HG03342 (cell line): ENCODE data around the gene ARMC2.
A peak's percentile ranks its signal among the peaks of the same experiment; 100 is the strongest.

Experiments used
- ATAC-seq: cut with Tn5 transposase; IDR thresholded peaks from one replicate; pipeline ENCODE4 v1.9.1; 2021; ENCODE audit warnings: mild to moderate bottlenecking, moderate library complexity; ENCODE audit not compliant: unreplicated experiment

The ARMC2 gene

DNA sequence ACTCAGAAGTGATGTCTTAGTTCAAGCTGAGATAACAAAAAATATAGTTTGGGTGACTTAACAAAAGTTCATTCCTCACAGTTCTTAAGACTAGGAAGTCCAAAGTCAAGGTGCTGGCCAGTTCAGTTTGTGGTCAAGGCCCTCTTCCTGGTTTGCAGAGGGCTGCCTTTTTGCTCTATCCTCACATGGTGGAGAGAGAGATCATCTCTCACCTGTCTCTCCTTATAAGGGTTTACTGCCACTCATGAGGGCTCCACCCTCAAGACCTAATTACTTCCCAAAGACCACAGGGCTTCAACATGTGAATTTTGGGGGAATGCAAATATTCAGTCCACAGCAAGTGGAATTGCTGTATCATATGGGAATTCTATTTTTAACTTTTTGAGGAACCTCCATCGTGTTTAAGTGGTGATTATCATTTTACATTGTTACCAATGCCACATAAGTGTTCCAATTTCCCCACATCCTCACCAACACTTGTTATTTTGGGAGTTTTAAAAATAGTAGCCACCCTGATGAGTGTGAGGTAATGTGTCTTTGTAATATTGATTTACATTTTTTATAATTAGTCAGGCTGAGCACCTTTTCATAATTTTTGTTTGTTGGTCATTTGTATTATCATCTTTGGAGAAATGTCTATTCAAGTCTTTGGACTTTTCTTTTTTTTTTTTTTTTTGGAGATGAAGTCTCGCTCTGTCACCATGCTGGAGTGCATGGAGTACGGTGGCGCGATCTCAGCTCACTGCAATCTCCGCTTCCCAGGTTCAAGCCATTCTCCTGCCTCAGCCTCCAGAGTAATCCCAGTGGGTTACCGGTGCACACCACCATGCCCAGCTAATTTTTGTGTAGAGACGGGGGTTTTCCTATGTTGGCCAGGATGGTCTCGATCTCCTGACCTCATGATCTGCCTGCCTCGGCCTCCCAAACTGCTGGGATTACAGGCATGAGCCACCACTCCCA is 134.2 kb downstream of the ARMC2 start:
- ATAC-seq, result no peak

DNA sequence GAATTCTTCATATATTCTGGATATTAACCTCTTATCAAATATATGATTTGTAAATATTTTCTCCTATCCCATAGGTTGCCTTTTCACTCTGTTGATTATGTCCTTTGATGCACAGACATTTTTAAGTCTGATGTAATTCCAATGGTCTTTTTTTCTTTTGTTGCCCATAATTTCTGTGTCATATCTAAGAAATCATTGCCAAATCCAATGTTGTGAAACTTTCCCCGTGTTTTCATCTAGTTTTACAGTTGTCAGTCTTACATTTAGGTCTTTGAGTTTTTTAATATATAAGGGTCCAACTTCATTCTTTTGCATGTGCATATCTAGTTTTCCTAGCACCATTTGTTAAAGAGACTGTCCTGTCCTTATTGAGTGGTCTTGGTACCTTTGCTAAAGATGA is 134.9 kb downstream of the ARMC2 start:
- ATAC-seq, result no peak

DNA sequence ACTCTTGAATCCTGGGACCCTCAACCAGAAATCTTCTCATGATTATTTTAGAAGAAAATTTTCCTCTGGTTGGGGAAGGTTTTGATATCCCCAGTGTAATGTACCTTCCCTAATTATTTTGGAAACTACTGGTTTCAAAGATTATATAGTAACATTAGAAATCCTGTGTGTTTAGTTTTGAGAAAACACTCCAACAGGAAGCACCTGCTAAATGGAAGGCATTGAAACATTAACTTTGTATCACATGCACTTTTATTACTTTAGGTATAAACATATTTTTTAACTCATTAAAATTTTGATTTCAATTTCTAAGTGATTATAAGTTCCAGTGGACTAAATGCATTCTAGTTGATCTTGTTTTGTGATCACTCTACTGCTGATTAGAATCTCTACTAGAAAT is 137.1 kb downstream of the ARMC2 start:
- ATAC-seq, result no peak

DNA sequence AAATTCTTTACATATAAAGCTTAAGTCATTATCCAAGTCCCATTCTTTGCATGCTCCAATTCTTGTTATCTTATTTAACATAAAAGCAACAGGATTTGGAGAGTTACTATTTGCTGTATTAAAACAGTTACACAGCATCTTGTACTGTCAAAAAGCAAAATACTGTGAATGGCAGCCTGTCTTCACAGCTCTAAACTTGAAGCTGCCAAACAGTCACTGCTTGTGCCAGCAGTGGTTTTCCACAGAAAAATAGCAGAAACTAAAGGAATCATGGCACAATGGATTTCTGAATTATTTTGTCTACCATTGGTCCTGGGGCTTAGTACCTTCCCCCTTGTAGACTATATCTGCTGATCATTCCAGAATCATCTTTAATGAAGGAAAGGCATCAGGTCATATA is 138.9 kb downstream of the ARMC2 start:
- ATAC-seq, result no peak

DNA sequence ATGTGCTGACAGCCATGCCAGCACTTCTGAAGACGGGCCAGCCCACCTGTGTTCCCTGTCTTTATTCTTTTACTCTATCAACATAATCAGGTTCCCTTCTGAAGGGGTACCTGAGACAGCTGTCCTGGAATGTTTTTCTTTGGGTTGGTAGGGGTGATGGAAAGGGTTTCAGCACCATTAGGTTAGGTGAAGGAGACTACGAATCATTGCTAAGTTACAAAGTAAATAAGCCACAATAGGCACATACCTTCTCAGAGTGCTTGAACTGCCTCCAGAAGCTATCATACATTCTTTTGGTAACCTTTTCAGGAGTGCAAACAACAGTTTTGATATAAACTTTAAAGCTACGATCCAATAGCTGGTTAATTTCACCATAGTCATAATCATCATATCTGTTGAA is 140.1 kb downstream of the ARMC2 start:
- no peak for ATAC-seq

DNA sequence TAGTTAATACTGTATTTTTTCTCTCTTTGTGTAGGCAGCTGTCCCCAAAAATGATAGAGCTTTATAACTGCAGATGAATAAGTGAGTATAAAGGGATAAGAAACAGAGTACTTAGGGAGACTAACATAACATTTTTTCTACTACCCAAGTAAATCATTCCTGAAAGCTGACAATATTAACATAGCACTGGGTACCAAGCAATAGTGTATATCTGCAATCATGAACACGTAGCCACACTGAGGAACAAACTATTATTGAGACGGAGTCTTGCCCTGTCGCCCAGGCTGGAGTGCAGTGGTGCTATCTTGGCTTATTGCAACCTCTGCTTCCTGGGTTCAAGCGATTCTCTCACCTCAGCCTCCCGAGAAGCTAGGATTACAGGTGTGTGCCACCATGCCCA is 140.5 kb downstream of the ARMC2 start:
- no peak for ATAC-seq

DNA sequence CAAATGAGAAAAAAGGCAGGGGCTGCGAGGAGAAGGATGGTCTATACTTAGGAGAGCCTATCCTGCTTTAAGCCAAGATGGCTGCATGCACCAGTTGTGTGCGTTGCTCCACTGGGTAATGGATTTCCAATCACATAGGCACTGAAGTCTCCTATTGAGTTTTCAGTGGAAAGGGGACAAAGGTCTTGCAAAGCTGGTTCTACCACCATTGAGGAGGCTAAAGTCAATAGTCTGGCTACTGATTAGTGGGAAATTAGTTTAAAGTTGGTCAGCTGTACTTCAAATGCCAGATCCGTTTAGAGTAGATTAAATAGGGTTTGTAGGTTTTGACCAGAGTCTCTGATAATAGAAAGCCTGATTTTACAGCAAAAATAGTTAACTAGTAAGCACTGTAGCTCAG is 141.5 kb downstream of the ARMC2 start:
- no peak for ATAC-seq

DNA sequence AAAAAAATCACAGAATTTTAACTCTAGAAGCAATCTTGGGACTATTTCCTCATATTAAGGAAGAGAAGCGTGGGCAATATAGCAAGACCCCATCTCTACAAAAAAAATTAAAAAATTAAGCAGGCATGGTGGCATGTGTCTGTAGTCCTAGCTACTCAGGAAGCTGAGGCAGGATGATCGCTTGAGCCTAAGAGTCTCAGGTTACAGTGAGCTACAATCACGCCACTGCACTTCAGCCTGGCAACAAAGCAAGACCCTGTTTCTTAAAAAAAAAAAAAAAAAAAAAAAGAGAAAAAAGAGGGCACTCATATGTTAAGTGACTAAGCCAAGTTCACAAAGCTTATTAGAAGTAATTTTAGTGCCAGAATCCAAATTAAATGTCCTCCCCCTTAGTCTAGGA is 145.7 kb downstream of the ARMC2 start:
- ATAC-seq, result no peak

DNA sequence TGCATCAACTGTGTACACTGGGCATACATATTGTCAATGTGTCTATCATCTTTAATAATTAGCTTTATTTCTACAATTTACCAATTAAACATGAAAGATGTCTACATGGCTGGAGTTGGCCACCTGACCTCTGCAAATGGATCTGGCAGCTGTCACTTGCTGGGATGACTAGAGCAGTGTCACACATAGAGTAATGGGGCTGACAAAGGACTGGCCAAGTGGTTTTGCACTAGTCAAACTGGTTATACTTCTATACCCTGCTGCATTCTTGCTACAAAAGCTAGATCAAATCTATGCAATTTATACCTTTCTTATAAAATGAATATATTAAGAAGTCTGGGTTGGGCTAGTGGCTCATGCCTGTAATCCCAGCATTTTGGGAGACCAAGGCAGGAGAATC is 147.1 kb downstream of the ARMC2 start:
- no peak for ATAC-seq

DNA sequence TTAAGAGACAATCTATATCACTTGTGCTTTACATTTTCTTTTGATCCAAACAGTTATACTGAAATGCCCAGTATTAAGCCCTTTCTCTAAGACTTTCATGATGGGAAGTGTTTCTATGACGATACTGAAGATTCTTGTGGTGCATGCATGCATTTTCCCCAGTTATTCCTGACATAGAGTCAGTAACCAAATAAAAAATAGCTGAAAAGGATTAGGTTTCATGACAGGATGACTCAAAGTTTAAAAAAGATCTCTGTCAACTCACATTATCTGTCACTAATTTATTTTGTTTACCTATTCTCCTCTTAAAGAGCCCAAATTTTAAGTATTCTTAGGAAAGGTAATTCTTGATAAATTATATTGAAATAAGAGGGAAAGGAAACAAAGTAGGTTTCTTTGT is 148.0 kb downstream of the ARMC2 start:
- ATAC-seq, result no peak

DNA sequence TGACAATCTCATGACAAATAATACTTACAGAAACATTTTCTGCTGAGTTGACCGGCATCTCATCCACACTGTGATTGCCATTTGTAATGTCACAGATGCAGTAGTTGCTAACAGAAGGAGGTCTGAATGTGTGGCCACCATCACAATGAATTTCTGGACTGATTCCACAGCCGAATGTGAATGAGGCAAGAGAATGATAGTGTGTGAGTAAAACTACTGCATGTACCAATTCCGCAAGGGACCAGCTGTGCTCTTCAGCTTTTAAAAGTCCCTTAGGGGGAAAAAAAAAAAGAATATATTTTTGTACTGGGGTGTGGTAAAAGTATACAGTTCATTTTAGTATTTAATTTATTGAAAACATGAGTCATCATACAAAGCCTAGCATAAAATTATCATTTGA is 150.3 kb downstream of the ARMC2 start:
- ATAC-seq, result no peak

DNA sequence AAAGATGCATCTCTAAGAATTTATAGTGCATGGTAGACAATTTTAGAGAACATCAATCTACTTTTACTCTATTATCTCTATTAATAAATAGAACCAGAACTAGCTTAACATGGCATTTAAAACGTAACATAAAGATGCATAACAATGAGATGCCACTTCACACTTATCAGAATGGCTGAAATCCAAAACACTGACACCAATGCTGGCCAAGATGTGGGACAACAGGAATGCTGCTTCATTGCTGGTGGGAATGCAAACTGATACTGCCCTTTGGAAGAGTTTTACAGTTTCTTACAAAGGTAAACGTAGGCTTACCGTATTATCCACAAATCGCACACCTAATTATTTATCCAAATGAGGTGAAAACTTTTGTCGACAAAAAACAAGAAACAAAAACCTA is 151.2 kb downstream of the ARMC2 start:
- no peak for ATAC-seq

DNA sequence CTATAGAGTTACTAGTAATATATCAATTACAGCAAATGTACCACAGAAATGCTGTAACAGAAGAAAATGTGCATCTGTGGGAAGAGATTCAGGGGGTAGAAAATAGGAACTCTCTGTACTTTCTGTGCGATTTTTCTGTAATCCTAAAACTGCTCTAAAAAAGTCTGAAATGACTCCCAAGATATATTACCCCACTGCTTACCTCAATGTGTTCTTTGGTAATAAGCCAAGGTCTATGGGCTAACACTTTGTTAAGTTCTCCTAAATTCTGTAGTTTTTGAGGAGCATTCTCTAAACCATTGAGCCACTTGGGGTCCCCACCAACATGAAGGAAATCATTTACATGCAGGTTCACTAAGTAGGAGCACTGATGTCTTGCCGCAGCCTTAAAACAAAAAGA is 152.1 kb downstream of the ARMC2 start:
- no peak for ATAC-seq

DNA sequence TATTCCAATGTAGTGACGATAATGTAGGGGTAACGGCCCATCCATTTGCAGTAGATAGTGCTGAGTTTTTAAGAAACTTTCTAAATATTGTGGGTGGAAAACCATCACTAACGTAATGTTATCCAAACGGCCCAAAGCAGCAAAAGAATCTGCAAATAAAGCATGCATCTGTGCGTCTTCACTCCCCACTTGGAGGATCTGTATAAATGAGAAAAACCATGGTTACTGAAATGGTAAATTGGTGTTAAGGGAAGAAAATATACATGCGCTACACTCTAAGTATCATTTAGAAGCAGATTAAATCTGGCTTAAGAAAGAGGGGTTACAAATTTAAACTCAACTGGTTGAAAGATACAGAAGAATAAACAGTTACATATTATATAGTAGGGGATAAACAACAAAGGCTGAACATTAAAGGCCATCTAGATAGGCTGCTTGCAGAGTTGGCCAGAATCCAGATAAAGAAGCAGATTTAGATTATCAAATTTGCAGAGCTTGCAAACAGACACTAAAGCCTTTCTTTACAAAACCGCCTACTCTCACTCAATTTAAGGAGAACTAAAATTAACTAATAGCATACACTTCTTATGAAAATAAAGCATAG is 153.2 kb downstream of the ARMC2 start:
- ATAC-seq, result no peak

DNA sequence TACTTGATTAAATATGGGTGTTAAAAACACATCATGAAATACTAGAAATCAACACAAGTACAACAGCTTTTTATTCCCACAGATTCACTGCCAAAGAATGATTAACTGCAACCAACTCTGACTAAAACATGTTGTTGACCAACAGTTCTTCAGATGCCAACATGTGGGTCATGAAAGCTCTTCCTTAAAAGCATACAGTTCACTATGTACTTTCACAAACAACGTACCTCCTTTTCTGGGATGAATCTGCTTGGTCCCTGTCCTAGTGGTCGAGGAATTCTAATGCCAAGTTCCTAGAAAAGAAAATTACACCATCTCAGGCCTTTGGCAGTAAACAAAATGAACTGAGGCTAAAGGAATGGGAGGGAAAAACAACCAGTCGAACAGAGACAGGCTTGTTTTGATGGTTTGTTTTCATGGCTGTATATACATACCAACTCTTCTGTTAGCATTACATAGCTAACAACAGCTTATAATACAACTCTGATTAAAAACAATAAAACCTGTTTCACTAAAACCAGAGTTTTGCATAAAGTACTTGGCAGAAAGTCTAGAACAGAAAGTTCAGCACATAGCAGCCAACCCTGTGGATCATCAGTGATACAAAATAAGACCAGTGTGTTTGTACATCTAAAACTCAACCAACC is 154.0 kb downstream of the ARMC2 start:
- ATAC-seq, result no peak

DNA sequence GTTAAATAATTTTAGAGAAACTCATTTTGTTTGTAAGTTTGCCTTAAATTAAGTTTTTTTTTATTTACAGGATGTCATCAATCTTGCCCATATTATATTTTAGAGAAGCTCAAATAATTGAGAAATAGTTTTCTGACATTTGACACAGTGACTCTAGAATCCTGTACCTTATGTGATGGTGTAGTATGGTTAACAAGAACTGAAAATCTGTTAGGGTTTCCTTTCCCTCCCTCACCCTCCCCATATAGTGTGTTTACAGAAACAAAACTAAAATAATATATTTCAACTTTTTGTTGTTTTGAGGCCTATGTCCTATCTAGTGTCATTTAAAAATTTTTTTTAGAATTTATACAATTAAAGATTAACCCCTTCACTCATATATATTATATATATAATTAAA is 154.7 kb downstream of the ARMC2 start:
- no peak for ATAC-seq

DNA sequence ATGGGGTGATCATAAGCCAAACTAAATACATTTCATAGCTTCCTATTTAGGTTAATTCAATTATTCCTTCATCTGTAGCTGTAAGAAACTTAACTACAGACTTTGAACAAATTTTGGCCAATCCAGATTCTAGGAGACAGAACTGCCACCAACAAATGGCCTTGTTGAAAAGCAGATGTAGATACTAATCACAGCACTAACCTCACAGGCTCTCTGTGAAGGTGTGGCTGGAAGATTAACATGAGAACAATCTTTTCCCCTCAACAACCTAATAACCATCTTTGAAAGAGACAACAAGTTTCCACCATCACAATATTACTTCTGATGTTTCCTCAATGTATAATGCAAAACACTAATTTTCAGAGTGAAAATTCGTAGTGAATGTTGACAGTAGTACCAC is 158.6 kb downstream of the ARMC2 start:
- ATAC-seq, result no peak

DNA sequence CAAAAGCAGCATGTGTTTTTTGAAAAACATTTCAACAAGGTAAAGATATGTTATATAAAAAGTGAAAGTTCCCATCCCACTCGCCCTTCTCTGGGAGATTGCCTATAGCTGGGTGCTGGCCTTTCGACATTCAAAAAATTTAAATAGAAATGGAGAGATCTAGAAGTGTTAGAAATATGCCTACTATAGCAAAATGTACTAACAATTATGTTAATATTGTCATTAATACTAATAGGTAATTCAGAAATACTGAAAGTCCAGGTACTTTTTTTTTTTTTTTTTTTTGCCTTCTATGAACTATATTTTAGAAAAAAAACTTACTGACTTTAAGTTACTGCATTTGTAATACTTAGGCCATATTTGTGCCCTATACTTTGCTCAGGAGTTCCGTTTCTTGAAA is 159.3 kb downstream of the ARMC2 start:
- ATAC-seq, result no peak

DNA sequence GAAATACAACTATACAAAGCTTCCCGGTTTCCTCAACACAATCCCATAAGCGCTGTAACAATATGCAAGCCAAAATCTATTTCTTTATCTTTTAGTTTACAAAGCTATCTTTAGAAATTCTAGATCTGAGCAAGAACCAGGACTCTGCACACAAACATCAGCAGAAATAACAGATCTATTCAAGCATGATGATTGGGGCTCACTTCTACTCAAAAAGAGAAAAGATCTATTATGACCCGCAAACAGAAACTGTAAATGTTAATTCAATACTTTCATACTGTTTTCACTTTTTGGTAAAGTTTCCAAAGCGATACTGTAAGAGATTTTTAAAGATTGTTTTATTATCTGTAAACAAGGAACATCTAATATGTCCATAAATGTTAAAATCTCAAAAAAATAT is 159.8 kb downstream of the ARMC2 start:
- ATAC-seq, result peak; percentile 36

DNA sequence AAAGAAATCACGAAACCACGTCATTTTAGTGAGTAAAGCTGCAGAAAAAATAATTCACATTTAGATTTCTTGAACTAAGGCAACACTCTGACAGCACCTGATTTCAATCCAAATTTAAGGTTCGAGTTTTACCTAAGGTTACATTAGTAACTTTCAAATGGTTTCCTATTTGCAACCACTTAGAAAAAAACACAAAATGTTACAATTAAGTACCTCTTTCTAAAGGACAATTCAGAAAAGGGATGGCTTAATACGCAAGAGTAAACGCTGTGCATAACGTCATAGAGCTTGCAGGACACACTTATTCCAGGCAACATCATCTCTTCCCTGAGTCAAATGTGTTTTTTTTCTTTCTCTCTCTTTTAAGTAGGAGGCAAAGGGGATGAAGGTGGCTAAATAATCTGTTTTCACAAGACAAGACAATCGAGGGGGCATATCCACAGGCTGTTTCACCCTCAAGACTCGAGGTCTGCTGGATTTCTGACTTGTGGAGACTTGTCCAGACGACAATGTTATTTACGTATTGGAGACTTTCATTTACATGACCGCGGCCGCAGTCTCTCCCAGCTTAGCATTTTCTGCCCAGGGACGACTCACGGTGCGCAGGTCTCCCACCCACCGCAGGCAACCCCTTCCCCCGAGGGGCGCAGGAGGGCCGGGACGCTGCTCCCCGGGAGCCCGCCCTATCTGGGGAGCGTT is 160.5 kb downstream of the ARMC2 start:
- ATAC-seq, result peak; percentile 9

DNA sequence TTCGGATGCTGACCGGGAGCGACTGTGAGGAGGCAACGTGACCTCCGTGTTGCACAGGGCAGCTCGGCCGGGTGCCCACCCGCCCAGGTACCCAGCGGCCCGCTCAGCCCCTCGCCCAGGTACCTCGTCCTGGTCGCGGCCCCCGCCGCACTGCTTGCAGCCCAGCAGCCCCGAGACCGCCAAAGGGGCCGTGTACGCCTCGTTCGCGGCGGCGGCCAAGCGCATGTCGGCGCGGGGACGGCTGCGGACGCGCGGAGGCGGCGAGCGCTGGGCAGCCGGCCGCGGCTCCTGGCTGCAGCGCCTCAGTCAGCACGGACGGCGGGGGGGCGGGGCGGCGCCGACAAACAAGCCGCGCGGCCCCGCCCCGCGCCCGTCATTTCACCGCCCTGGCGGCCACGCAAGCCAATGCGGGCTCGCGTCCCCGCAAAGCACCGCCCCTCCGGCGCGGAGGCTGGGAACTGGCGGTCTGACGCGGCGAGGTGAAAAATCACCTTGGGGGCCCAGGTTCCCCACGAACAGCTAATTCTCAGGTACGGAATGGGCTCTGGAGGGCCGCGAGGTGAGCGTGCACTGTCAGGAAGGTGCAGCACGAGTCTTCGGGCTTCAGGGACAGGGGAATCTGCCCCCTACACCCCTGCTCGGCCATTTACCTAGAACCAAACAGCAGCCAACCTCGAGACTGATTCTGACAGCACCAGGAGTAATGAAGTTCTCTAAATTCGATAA is 161.2 kb downstream of the ARMC2 start:
- ATAC-seq, result peak; percentile 91
